Measurements from ENCODE around the gene APIP. TPM values are rescaled to one million over a fixed set of nuclear protein-coding genes. Genes with fewer than 3 reads are reported as not detected.

APIP gene
- total and polyA plus RNA-seq, 10 of the 15 experiments (the other 5 are each of a cell fraction or from before 2014, with no cell fraction given) = 26.8 to 87.1 (median 52.8) TPM

DNA sequence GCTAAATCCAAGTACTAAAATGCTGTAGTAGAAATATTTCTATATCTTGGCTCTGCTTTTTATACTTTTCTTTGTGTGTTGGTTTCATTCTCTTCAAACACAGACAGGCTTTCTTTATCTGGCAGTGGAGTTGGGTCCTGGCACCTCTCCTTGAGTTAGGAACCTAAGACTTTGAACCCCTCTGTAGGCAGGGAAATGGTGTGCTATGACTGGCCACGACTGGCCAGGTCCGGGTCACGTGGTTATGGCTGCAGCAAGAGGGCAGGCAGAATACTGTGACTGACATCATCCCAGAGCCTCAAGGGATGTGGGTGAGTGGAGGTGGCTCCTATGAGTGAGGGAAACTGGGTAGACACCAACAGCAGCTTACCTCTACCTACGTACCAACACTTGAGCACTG is 42.0 kb downstream of the APIP start (continued):
- TF ChIP-seq, protein P1, sequence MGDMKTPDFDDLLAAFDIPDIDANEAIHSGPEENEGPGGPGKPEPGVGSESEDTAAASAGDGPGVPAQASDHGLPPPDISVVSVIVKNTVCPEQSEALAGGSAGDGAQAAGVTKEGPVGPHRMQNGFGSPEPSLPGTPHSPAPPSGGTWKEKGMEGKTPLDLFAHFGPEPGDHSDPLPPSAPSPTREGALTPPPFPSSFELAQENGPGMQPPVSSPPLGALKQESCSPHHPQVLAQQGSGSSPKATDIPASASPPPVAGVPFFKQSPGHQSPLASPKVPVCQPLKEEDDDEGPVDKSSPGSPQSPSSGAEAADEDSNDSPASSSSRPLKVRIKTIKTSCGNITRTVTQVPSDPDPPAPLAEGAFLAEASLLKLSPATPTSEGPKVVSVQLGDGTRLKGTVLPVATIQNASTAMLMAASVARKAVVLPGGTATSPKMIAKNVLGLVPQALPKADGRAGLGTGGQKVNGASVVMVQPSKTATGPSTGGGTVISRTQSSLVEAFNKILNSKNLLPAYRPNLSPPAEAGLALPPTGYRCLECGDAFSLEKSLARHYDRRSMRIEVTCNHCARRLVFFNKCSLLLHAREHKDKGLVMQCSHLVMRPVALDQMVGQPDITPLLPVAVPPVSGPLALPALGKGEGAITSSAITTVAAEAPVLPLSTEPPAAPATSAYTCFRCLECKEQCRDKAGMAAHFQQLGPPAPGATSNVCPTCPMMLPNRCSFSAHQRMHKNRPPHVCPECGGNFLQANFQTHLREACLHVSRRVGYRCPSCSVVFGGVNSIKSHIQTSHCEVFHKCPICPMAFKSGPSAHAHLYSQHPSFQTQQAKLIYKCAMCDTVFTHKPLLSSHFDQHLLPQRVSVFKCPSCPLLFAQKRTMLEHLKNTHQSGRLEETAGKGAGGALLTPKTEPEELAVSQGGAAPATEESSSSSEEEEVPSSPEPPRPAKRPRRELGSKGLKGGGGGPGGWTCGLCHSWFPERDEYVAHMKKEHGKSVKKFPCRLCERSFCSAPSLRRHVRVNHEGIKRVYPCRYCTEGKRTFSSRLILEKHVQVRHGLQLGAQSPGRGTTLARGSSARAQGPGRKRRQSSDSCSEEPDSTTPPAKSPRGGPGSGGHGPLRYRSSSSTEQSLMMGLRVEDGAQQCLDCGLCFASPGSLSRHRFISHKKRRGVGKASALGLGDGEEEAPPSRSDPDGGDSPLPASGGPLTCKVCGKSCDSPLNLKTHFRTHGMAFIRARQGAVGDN (IDR thresholded peaks at IDR 0.05) = no peak
- TF ChIP-seq POU2F2 (IDR thresholded peaks at IDR 0.05; ENCODE audit: borderline replicate concordance, low read depth, low read length) = no peak

DNA sequence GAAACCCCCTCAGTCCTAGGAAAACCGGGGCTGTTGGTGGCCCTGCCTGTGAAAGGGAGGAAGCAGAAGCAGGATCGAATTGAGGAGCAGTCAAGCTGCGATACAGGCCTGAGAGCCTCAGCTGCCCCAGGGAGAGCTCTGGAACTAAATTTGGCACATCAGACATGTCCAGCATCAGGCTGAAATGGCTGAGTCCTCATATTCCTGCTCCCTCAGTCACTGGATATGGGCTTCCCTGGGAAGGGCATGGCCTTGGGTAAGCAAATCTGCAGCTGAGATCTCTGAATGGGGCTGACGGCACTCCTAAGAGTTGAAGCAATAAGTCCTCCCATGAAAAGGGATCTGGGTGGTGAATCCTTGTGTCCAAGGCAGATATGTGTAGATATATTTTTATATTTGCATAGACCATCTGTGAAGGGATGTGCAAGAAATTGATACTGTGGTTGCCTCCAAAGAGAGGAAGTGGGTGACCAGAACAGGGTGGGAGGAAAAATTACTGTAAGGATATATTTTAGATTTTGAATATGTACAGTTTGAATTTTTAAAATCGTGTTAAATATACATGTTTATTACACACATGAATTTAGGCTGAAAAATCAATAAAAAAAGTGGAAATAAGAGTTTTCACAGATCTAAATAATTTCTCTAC is 45.5 kb downstream of the APIP start:
- RAD21 ChIA-PET (ENCODE audit: unreplicated experiment) = no interaction called here
- H3K27ac ChIP-seq (ENCODE audit: control insufficient read depth, insufficient read depth) = no peak overlapping the region
- SMC1A ChIA-PET (ENCODE audit: uncharacterized antibody, unreplicated experiment) = no interaction called here
- no peak overlapping the region for H3K4me2 ChIP-seq (ENCODE audit: control insufficient read depth, insufficient read depth)
- no peak overlapping the region for H3K4me3 ChIP-seq
- in situ Hi-C loops (cut with MboI) = no loop called here
- ATAC-seq (no peak), FAIRE-seq (no peak), DNase-seq (ENCODE audit: low read depth, low spot score) (no peak)
- intact Hi-C loops (cut with micrococcal nuclease; ENCODE audit: unreplicated experiment) = no loop called here
- no peaks in the 10 kb centered on the region for H3K4me1 ChIP-seq (ENCODE audit: control insufficient read depth, insufficient read depth, low read length)
- no TSS peak for BruUV-seq (replicated peaks)
- no peak overlapping the region for H2AFZ ChIP-seq (ENCODE audit: control insufficient read depth, low read depth, low read length)
- no peaks in the 10 kb centered on the region for H3K27me3 ChIP-seq (replicated peaks in 1 of 2; ENCODE audit: control insufficient read depth in 2 of 2, insufficient read depth in 2 of 2, low read length in 1 of 2)
- CTCF ChIA-PET = interaction anchor here (1.3 kb wide), 1 partner anchor 284 kb away, joined by 3 read pairs; no protein-coding TSS in a partner anchor
- no peaks in the 10 kb centered on the region for H3K79me2 ChIP-seq (ENCODE audit: control insufficient read depth, insufficient read depth, low read length)
- WGBS (ENCODE audit: insufficient coverage, insufficient replicate concordance, low lambda C conversion rate, missing lambda C conversion rate) = 67% methylated on average over 5 of the region's 5 CpGs
- POLR2A ChIA-PET = no interaction called here
- H3K36me3 ChIP-seq (ENCODE audit: control insufficient read depth in 2 of 2, insufficient read depth in 2 of 2, low read length in 1 of 2) = no peaks in the 10 kb centered on the region
- H4K20me1 ChIP-seq (ENCODE audit: control insufficient read depth, insufficient read depth) = no peaks in the 10 kb centered on the region
- no peak overlapping the region for H3K9ac ChIP-seq (ENCODE audit: control insufficient read depth, insufficient read depth, low read length)
- H3K9me3 ChIP-seq (replicated peaks; ENCODE audit: control insufficient read depth, insufficient read depth, low read length) = no peaks in the 10 kb centered on the region
- no peak for TF ChIP-seq HDGF (IDR thresholded peaks at IDR 0.05)
- no peak for TF ChIP-seq MYC (IDR thresholded peaks at IDR 0.05; ENCODE audit: insufficient read depth, insufficient read length, insufficient replicate concordance, low read length, severe bottlenecking)
- no peak for TF ChIP-seq MEF2A (IDR thresholded peaks at IDR 0.05; ENCODE audit: insufficient read depth, low read depth, low read length)
- TF ChIP-seq, protein P2, sequence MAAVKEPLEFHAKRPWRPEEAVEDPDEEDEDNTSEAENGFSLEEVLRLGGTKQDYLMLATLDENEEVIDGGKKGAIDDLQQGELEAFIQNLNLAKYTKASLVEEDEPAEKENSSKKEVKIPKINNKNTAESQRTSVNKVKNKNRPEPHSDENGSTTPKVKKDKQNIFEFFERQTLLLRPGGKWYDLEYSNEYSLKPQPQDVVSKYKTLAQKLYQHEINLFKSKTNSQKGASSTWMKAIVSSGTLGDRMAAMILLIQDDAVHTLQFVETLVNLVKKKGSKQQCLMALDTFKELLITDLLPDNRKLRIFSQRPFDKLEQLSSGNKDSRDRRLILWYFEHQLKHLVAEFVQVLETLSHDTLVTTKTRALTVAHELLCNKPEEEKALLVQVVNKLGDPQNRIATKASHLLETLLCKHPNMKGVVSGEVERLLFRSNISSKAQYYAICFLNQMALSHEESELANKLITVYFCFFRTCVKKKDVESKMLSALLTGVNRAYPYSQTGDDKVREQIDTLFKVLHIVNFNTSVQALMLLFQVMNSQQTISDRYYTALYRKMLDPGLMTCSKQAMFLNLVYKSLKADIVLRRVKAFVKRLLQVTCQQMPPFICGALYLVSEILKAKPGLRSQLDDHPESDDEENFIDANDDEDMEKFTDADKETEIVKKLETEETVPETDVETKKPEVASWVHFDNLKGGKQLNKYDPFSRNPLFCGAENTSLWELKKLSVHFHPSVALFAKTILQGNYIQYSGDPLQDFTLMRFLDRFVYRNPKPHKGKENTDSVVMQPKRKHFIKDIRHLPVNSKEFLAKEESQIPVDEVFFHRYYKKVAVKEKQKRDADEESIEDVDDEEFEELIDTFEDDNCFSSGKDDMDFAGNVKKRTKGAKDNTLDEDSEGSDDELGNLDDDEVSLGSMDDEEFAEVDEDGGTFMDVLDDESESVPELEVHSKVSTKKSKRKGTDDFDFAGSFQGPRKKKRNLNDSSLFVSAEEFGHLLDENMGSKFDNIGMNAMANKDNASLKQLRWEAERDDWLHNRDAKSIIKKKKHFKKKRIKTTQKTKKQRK (IDR thresholded peaks at IDR 0.05; ENCODE audit: low read depth, low read length) = no peak
- TF ChIP-seq, protein P3, sequence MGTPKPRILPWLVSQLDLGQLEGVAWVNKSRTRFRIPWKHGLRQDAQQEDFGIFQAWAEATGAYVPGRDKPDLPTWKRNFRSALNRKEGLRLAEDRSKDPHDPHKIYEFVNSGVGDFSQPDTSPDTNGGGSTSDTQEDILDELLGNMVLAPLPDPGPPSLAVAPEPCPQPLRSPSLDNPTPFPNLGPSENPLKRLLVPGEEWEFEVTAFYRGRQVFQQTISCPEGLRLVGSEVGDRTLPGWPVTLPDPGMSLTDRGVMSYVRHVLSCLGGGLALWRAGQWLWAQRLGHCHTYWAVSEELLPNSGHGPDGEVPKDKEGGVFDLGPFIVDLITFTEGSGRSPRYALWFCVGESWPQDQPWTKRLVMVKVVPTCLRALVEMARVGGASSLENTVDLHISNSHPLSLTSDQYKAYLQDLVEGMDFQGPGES (IDR thresholded peaks at IDR 0.05) = no peak
- no peak for TF ChIP-seq CREB1 (IDR thresholded peaks at IDR 0.05; ENCODE audit: low read depth)
- no peak for TF ChIP-seq MTA3 (IDR thresholded peaks at IDR 0.05; ENCODE audit: borderline replicate concordance, low read length)
- no peak for TF ChIP-seq KAT2A (conservative IDR thresholded peaks at IDR 0.05; ENCODE audit: control insufficient read depth, low read depth, low read length)
- no peak for TF ChIP-seq NRF1 (conservative IDR thresholded peaks at IDR 0.05; ENCODE audit: low read depth, low read length)
- TF ChIP-seq POU2F2 (IDR thresholded peaks at IDR 0.05; ENCODE audit: borderline replicate concordance, low read depth, low read length) = no peak
- no peak for TF ChIP-seq NR2C2 (IDR thresholded peaks at IDR 0.05; ENCODE audit: borderline replicate concordance, control insufficient read depth, insufficient read length, low read depth)
- no peak for TF ChIP-seq HCFC1 (IDR thresholded peaks at IDR 0.05; ENCODE audit: low read length)
- no peak for TF ChIP-seq SP1 (IDR thresholded peaks at IDR 0.05; ENCODE audit: low read depth, low read length)
- no peak for TF ChIP-seq DPF2 (IDR thresholded peaks at IDR 0.05)
